OCI-M2 (cell line): ENCODE measurements around the gene CDRT4.
"Not testable (repeated sequence)": the region's sequence is repeated elsewhere in the genome, so short reads cannot be mapped to it uniquely, and the experiment has no call there.

ENCODE experiments used
- DNase-seq: peaks from one replicate; lab custom pipeline; 2025; ENCODE audit not compliant: unreplicated experiment; lab: John Stamatoyannopoulos, UW

CDRT4 gene

GRCh38 chr17:15457723-15458094, 9.7 kb downstream of the CDRT4 start:
- DNase-seq = no peak

DNA sequence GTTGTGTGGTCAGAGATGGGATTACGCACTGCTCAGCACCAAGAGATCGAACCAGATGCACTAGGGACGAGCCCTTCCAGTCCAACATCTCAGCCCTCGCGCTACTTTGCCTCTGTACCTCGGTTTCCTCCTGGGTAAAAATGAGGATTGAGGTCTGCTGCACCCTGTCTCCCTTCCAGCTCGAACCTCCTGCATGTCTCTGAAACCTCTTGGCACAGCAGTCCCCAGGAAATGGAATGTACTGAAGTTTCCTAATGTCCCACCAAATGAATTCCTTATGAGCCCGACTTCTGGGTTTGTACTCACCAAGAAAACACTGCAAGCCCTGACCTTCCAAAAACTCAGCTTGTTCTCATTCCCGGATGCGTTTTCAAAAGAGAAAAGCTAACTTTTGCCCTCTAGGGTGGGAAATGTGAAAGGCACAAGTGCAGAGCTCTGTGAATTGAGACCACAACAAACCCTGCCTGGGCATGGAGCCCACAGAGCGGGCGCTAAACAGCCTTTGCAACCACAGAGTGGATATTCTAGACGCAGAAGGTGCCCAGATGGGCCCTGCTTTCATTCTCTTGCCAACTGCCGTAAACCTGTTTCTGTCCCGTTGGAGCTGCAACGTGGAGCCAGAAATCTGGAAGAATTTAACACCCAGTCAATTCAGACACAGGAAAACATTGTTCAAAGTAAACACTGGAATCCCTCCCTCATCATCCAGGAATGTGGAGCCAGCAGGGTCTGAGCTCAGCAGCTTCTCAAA, 10.3 kb downstream of the CDRT4 start:
- no peak for DNase-seq

GRCh38 chr17:15456496-15456895, 10.9 kb downstream of the CDRT4 start:
- no peak for DNase-seq

- DNase-seq = no peak
These were observed 13.1 kb downstream of the CDRT4 start for GRCh38 chr17:15454346-15454745.

DNA sequence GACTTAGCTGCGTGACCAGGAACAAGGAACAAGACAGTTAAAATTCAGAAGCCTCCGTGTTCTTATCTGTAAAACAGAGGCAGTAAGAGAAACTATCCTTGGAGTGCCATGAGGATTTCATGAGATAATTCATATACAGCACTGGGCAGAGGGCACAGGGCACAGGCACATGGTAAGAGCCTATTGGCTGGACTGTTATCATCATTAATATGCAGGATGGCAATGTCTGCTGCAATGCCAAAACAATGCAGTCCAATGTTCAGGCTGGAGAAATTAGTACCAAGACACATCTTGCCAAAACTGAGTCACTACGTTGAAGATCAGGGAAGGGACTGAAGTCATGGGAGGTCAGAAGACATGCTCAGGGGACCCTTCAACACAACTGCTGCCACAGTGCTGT, 13.6 kb downstream of the CDRT4 start:
- no peak for DNase-seq

- DNase-seq = no peak
These were observed 14.2 kb downstream of the CDRT4 start for GRCh38 chr17:15453246-15453645.

DNA sequence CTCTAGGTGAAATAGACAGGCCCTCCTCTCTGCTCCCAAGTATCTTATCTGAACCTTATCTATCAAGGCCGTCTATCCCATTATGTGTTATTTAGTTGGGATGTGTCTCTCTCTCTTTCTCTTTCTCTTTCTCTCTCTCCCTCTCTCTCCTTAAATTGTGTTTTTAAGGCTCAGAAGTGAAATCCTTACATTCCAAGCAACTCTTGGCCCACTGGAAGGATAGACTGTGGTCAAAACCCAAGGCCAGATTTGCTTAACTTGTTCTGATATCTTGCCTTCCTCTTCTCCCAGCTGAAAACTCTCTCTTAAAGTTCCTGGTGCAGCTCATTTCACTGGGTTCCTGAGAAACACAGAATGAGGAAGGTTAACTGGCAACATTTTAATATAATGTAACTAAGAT, 14.7 kb downstream of the CDRT4 start:
- DNase-seq = no peak

GRCh38 chr17:15451680-15452079, 15.7 kb downstream of the CDRT4 start:
- no peak for DNase-seq

DNA sequence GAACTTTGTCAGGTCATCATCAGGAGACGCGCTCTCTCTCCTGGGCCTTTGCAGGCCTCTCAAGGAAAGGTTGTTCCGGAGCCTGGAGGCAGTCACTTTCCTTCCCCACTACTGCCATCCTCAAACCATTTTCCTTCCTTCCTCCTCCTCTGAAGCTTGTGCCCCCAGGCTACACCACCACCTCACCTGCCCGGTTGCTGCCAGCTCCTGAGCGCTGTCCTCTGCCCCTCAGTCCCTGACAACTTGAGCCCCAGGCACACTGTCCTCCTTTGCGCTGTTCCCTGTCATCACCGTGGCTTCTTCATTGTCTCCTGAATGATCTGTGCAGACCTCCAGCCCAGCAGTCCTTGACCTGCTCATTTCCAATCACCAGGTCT, 18.9 kb downstream of the CDRT4 start:
- DNase-seq = no peak

DNA sequence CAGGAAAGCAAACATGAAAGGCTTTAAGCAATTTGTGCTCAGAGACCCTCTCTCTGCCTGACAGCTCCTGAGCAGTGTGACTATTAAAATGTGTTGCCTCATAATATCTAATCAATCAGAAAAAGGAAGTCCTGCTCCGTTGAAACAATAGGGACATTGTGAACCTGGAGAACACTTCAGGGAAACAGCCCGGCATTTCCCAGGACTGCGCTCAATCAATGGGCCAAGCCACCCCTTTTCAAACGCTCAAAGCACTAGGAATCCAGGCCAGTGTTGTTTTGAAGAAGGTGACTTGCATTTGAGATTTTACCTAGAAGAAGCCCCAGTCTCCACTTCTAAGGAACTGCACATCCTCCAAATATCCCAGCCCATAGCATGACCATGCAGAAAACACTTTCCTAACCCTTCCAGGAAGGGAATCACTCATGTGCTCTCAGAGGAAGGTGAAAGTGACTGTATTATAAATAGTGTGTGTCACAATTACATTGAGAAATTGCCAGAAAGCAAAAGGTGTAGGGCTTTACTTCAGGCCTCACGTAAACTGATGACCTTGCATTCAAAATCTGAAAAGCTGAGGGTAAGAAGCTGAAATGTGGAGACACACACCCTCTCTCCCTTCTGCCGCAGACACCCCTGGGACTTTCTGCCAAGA, 19.4 kb downstream of the CDRT4 start:
- no peak for DNase-seq

DNA sequence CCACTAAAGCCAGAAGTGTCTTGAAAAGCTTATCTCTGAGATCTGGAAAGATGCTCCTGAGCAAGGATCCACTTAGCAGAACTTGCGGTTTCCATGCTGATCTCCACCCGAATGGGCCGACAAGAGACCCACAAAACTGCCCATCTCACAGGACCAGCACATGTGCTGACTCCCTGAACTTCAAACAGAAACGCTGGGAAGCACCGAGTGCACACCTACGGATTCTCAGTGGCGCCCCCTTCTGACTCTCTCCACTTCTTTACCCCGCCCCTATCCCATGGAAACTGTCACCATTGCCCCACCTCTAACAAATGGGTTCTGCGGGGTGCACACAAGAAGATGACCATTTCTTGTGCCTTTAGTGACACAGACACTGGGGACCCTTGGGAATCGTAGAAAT, 21.4 kb downstream of the CDRT4 start:
- DNase-seq = no peak

DNA sequence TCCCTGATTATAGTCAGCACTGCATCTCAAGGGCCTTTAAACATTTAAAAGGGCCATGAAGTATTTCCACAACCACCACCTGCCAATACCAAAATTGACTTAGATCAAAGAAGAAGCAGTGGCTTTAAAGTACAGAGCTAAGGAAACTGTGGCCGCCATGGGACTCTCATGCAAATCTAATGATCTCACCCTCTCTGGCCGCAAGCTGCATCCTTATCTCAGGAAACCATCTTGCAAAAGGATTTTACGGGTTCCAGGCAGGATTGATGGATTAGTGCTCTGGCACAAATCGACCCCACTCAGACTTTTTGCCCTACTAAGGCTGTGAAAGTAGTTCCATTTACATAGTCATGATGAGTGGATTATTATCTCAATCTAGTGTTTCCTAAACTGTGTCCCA, 22.6 kb downstream of the CDRT4 start:
- no peak for DNase-seq

DNA sequence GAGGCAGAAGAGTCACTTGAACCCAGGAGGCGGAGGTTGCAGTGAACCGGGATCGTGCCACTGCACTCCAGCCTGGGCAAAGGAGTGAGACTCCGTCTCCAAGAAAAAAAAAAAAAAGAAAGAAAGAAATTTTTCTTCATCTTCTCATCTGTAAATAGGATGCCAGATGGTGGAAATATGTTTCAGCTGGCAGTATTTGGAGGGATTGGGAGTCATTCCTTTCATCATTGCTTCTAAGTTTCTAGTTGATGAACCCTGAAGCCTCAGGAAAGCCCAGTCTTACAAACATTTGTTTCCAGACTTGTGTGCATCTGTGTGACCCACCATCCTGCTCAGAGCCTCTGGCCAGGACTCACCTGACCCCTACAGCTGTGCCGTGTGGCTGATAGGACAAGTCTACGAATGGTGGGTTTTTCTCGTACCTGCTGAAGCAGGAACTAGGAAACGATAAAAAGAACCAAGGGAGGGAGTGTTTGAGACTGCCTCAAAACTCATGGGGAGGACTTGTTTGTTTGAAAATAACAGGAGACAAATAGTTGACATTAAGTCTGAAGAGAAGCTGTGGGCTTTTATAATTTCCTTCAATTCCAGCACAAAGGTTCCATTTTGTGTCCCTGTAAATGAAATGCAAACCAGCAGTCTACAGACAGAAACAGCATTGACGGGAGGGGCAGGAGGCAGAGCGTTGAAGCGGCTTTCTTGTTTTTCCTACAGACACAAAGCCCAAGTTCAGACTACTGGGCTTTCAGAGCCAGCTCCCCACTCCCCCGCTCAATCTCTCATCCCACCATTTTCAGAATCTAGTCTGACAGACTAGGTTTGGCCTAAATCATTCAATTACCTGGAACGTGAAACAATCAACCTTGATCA, 24.9 kb downstream of the CDRT4 start:
- no peak for DNase-seq

- no peak for DNase-seq
These were observed 26.1 kb downstream of the CDRT4 start for GRCh38 chr17:15441315-15441714.

- no peak for DNase-seq
These were observed 27.1 kb downstream of the CDRT4 start for GRCh38 chr17:15440347-15440746.

GRCh38 chr17:15439205-15439985, 28.0 kb downstream of the CDRT4 start:
- not testable (repeated sequence) for DNase-seq

DNA sequence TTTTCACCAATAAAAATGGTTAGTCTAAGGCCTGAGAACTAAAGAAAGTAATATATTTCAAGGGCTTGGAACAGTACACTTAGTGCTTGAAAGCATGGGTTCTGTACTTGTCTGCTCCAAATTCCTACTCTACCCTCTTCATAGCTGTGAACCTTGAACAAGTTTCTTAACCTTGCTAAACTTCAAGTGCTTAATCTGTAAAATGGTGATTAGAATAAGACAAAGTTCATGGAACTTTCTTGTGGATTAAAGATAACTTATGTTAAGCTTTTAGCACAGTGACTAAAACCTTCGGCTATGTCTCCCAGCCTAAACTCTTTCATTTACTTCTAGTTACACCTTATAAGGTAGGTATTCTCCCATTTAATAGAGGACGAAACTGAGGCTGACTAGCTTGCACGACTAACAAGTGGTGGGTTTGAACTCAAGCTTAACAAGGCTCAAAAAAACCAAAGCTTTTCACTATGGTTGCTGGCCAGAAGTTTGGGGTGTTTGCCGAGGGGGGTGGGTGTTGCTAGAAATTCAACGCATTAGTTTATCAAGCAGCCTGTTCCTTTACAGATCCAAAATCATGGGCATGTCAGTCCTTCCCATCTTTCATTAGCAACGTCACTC, 28.8 kb downstream of the CDRT4 start:
- no peak for DNase-seq

DNA sequence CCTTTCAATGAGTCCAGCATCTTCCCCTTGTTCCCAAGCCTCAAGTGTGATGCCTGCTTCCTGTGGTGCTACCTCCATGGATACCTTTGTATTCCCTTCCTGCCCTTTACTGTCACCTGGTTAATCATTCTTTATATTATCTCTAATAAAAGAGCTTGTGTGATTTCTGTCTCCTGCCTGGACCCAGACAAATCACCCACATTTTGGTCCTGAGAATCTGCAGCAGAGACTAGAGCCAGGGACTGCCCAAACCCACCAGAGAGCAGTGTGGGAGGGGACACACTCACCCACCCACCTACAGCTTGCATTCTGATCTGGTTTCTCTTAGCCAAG, 30.2 kb downstream of the CDRT4 start:
- no peak for DNase-seq

DNA sequence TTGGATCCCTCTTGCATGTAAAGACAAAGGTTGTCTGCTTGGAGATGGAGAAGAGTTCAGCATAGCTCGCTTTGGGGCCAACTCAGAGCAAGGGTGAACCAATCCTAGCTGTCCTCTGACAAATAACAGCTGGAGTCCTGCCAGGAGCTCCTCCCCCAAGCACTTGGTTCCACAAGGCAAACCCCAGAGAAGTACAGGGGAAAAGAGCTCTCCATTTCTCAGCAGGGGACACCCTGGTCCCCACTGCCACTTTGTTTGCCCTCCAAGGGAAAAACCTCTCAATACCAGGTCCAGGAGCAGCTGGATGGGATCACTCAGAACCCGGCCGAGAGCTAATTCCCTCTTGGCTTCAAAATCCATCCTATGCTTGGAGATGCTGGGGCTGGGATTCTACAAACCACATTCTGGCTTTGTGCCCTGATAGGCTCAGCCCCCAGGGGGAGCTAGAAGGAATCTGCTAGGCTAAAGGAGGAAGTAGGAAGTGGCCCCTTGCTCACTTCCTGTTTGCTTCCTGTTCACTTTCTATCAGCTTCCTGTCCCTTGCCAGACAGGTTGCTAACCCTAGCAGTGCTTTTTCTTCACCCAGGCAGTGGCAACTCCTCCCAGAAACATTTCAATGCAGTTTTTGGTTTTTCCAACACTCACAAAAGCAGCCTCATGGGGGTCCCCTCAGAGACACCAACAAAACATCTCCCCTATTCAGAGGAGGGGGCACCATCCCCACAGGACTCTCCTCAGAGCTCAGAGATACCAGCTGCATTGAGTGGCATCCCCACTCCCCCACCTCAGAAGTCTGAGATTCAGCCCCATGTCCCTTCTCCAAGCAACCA, 30.7 kb downstream of the CDRT4 start:
- DNase-seq = no peak

DNA sequence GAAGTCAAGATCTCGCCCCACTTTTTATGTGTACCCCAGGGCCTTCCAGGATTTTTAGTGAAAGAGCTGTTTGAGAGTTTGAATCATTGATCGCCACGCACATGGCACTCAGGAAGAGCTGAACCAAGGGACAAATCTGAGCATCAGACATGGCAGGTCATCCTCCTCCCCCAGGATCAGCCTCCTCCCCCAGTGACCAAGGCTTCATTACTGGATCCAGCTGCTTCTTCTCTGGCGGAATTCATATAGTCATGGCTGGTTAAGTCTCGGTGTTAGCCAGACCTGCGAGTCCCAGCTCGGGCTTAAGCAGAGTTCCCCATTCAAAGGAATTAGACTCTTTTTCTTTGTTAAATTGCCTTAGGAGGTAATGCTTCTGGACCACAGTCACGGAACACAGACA, 32.5 kb downstream of the CDRT4 start:
- DNase-seq = no peak
